ENCODE data around the gene AHCTF1. TPM values are rescaled to one million over a fixed set of nuclear protein-coding genes. Genes with fewer than 3 reads are reported as not detected.

The AHCTF1 gene
- total and polyA plus RNA-seq, 12 donors = 10.0 to 42.6 (median 27.9) TPM

GRCh38 chr1:246907472-246907871, 24.3 kb downstream of the AHCTF1 start:
- H3K27me3 ChIP-seq = no peaks in the 10 kb centered on the region
- intact Hi-C loops (cut with DNase I) = loop anchor here (10.0 kb wide), 1 partner anchor 57 kb away; no protein-coding TSS in a partner anchor
- H3K9me3 ChIP-seq (replicated peaks in 1 of 3) = no peaks in the 10 kb centered on the region
- peak in 4 of 7 donors; percentile 36 to 63 (median 50) for DNase-seq
- H3K27ac ChIP-seq = no peak overlapping the region
- peaks cover 0 to 5% of the 10 kb centered on the region in 2 donors for H3K4me1 ChIP-seq (replicated peaks in 1 of 2)
- H3K4me3 ChIP-seq = no peak overlapping the region
- H3K36me3 ChIP-seq (replicated peaks in 1 of 2) = peaks cover 0 to 59% of the 10 kb centered on the region in 2 donors
- 60 to 90% (median 77%) methylated on average over 1 of the region's 1 CpG for WGBS, 4 donors
- TF ChIP-seq POLR2A (IDR thresholded peaks at IDR 0.05) (no peak), CTCF (IDR thresholded peaks at IDR 0.05) (peak; percentile 16 to 55 (median 46))

- H3K36me3 ChIP-seq (replicated peaks in 1 of 2) = peaks cover 0 to 58% of the 10 kb centered on the region in 2 donors
- intact Hi-C loops (cut with DNase I) = loop anchor here (10.0 kb wide), 1 partner anchor 58 kb away; no protein-coding TSS in a partner anchor
These were observed 24.9 kb downstream of the AHCTF1 start for GRCh38 chr1:246906833-246907232.

GRCh38 chr1:246901874-246902273, 29.9 kb downstream of the AHCTF1 start:
- DNase-seq = no peak
- Histone ChIP-seq H3K27me3 (no peaks in the 10 kb centered on the region), H3K27ac (no peak overlapping the region), H3K9me3 (replicated peaks in 1 of 3) (no peaks in the 10 kb centered on the region), H3K4me3 (no peak overlapping the region), H3K36me3 (replicated peaks in 1 of 2) (peaks cover 0 to 88% of the 10 kb centered on the region in 2 donors), H3K4me1 (replicated peaks in 1 of 2) (no peaks in the 10 kb centered on the region)
- 92 to 96% (median 93%) methylated on average over 5 of the region's 5 CpGs for WGBS, 4 donors
- TF ChIP-seq CTCF (IDR thresholded peaks at IDR 0.05) (no peak), POLR2A (IDR thresholded peaks at IDR 0.05) (no peak)
- intact Hi-C loops (cut with DNase I) = loop anchor here (10.0 kb wide), 1 partner anchor 63 kb away; no protein-coding TSS in a partner anchor

More at GRCh38 chr1:246906833-246907232, 24.9 kb downstream of the AHCTF1 start:
- WGBS, 4 donors = 84 to 94% (median 91%) methylated on average over 1 of the region's 1 CpG
- H3K4me1 ChIP-seq (replicated peaks in 1 of 2) = peaks cover 0 to 5% of the 10 kb centered on the region in 2 donors
- no peak for DNase-seq
- H3K9me3 ChIP-seq (replicated peaks in 1 of 3) = no peaks in the 10 kb centered on the region
- TF ChIP-seq CTCF (IDR thresholded peaks at IDR 0.05) (no peak), POLR2A (IDR thresholded peaks at IDR 0.05) (no peak)
- H3K27me3 ChIP-seq = no peaks in the 10 kb centered on the region
- no peak overlapping the region for H3K4me3 ChIP-seq
- no peak overlapping the region for H3K27ac ChIP-seq

- intact Hi-C loops (cut with DNase I) = no loop called here
- Histone ChIP-seq H3K9me3 (replicated peaks in 1 of 3) (no peaks in the 10 kb centered on the region), H3K27me3 (no peaks in the 10 kb centered on the region), H3K4me3 (no peak overlapping the region), H3K27ac (no peak overlapping the region), H3K36me3 (replicated peaks in 1 of 2) (peaks cover 0 to 82% of the 10 kb centered on the region in 2 donors), H3K4me1 (replicated peaks in 1 of 2) (no peaks in the 10 kb centered on the region)
- WGBS, 4 donors = 95 to 97% (median 96%) methylated on average over 5 of the region's 5 CpGs
- TF ChIP-seq CTCF (IDR thresholded peaks at IDR 0.05) (no peak), POLR2A (IDR thresholded peaks at IDR 0.05) (no peak)
- no peak for DNase-seq
These were observed 34.4 kb downstream of the AHCTF1 start for GRCh38 chr1:246897302-246897701.

Measured in adrenal gland (tissue), 12 donors.